LNCaP clone FGC (cell line): ENCODE data around the gene MAIP1.

Experiments used
- DNase-seq: peaks from one replicate; pipeline ENCODE4 v3.0.0-alpha.2; 2011; ENCODE audit warnings: low read depth
- H3K4me3 ChIP-seq: 2 replicates; pipeline ENCODE4 v1.5.1; 2011; ENCODE audit warnings: mild to moderate bottlenecking, low read depth, low read length, control low read depth
- TF ChIP-seq, protein P1 (sequence below): IDR thresholded peaks from 2 replicates; pipeline ENCODE4 v1.5.1; 2012; ENCODE audit warnings: mild to moderate bottlenecking; ENCODE audit not compliant: control insufficient read depth, insufficient read depth; ENCODE audit errors: extremely low read depth

MAIP1 gene

DNA sequence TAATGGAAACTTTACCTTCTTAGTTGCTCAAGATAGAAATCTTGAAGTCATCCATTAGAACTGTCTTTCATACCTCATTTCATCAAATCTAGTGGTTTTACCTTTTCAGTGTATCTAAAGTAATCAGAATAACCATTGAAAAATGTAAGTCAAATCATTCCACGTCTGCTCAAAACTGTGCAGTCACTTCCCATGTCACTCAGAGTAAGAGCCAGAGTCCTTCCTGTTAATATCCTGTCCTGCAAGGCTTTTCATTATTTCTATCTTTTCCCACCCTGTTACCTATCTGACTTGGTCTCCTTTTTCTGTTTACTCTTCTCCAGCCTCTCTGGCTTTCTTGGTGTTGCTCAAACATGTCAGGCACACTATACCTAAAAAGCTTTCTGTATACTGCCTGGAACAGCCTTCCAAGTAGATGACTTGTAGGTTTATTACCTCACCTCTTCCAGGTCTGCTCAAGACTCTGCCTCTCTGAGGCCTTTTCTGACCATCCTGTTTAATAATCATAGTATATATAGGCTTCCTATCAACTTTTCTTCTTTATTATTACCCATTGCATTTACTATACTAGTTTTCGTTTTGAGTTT is 40.9 kb upstream of the MAIP1 start:
- no peak for DNase-seq
- TF ChIP-seq, protein P1, sequence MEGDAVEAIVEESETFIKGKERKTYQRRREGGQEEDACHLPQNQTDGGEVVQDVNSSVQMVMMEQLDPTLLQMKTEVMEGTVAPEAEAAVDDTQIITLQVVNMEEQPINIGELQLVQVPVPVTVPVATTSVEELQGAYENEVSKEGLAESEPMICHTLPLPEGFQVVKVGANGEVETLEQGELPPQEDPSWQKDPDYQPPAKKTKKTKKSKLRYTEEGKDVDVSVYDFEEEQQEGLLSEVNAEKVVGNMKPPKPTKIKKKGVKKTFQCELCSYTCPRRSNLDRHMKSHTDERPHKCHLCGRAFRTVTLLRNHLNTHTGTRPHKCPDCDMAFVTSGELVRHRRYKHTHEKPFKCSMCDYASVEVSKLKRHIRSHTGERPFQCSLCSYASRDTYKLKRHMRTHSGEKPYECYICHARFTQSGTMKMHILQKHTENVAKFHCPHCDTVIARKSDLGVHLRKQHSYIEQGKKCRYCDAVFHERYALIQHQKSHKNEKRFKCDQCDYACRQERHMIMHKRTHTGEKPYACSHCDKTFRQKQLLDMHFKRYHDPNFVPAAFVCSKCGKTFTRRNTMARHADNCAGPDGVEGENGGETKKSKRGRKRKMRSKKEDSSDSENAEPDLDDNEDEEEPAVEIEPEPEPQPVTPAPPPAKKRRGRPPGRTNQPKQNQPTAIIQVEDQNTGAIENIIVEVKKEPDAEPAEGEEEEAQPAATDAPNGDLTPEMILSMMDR: no peak
- no peak overlapping the region for H3K4me3 ChIP-seq

DNA sequence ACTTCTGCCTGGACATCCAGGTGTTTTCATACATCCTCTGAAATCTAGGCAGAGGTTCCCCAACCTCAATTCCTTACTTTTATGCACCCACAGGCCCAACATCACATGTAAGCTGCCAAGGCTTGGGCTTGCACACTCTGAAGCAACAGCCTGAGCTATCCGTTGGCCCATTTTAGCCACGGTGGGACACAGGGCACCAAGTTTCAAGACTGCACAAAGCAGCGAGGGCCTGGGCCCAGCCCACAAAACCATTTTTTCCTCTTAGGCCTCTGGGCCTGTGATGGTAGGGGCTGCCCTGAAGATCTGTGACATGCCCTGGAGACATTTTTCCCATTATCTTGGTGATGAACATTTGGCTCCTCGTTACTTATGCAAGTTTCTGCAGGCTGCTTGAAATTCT is 38.4 kb upstream of the MAIP1 start:
- H3K4me3 ChIP-seq: no peak overlapping the region
- TF ChIP-seq, protein P1: no peak
- DNase-seq: no peak

DNA sequence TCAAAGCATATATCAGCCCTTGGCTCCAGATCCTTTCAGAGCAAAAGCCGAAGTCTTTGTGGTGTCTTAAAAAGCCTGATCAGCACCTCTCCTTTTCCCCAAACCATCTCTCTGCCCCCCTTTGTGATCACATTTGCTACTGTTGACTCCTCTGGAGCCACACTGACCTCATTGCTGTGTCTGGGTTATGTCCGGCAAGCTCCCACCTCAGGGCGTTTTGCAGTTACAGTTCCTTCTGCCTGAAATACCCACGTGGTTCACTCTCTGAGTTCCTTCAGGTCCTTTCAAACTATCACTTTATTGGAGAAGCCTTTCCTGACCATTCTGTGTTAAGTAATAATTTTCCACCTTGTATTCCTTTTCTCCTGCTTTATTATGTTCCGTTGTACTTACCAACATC is 32.5 kb upstream of the MAIP1 start:
- no peak overlapping the region for H3K4me3 ChIP-seq
- TF ChIP-seq, protein P1: no peak
- no peak for DNase-seq

DNA sequence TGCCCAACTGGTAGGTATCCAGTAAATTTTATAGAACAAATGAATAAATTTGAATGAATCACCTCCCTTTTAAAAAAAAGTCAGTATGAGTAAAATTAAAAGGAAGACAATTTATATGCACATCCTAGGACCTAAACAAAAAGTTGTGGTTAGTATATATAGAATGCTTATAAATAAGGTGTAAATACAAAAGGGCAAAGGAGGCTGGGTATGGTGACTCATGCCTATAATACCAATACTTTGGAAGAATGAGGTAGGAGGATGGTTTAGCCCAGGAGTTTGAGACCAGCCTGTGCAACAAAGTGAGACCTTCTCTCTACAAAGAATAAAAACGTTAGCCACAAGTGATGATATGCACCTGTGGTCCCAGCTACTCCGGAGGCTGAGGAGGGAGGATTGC is 31.5 kb upstream of the MAIP1 start:
- TF ChIP-seq, protein P1: no peak
- no peak overlapping the region for H3K4me3 ChIP-seq
- DNase-seq: no peak

DNA sequence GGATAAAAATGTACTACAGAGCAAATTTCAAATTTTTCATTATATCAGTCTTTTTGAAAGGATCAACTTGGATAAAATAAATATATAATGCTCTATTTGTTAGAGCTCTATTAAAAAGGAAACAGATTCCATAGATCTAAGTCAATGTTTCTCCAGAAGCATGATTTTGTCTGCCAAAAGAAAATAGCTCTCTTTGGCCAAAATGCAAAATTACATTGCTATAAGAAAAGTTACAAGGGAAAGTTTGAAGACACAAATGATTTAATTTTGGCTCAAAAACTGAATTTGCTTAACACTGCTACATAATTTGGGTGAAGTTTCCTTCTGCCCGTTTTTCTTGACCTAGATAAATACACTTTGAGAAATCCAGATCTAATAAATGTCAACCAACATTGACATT is 28.6 kb upstream of the MAIP1 start:
- TF ChIP-seq, protein P1: no peak
- no peak for DNase-seq
- no peak overlapping the region for H3K4me3 ChIP-seq

DNA sequence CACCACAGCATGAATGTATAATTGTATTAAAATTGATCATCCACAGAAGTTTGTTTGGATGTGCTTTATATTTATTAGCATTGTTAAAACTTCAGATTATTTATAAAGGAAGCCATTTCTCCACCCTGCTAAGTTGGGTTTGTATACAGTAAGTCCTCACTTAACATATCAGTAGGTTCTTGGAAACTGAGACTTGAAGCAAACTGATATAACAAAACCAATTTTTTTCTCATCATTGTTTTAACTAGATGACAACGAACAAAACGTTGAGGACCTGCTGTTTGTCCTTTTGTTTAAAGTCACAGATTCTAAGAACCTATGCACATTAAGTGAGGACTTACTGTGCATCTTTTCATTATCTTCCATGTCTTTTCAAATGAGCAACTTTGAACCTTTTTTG is 27.2 kb upstream of the MAIP1 start:
- TF ChIP-seq, protein P1: no peak
- DNase-seq: no peak
- no peak overlapping the region for H3K4me3 ChIP-seq

DNA sequence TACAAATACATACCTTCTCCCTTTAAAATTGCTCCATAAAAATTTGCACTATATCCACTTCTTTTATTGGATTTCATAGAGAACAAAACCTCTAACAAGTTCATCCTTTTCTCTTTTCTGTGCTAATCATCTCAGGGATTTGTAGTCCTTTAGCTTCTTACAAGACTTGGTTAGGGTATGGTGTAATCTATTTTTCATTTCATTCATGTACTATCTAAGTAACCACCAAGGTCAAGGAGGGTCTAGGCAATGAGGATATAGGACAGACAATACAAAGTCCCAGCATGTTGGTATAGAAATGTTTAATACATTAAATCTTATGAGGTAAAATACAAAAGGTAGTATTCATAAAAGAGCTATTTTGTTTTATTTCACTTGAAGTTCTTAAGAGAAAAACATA is 26.8 kb upstream of the MAIP1 start:
- TF ChIP-seq, protein P1: no peak
- no peak for DNase-seq
- no peak overlapping the region for H3K4me3 ChIP-seq
